Stimulated activated CD4-positive, alpha-beta T cell treated with anti-CD3 and anti-CD28 coated beads, Interleukin-4, amount 100 ng/mL, for 4 hours (primary cell): Measurements from ENCODE around the gene PPIB.
"Not testable (repeated sequence)": the region's sequence is repeated elsewhere in the genome, so short reads cannot be mapped to it uniquely, and the experiment has no call there.

ENCODE experiments used
- DNase-seq, 2 experiments: peaks; one replicate each; pipeline ENCODE4 v3.0.0-alpha.2; 2020

The PPIB gene

DNA sequence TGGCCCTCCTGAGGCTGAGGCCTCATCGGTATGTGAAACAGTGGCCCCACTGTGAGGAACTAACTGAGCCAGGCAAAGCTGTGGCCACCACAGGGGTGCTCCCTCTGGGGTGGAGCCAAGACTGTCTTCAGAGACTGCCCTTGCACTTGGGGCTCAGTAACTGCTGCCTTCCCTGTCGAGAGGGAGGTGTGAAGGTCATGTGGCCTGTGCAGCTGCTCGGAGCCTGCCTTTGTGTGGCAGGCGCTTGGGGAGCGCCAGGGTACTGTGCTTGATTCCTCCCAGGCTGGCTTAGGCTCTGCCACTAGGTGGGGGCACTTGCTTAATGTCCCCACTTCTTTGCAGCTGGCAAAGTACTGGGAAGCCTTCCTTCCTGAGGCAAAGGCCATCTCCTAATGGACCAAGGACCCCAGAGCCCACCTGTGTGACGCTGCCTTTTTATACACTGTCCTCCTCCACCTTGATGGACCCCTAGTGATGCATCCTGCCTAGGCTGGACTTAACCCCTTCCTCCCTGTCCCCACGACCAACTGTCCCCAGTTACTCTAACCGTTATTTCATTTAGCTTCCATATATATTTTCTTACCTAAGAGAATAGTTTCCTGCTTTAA is 25.5 kb downstream of the PPIB start:
- no peak for DNase-seq

DNA sequence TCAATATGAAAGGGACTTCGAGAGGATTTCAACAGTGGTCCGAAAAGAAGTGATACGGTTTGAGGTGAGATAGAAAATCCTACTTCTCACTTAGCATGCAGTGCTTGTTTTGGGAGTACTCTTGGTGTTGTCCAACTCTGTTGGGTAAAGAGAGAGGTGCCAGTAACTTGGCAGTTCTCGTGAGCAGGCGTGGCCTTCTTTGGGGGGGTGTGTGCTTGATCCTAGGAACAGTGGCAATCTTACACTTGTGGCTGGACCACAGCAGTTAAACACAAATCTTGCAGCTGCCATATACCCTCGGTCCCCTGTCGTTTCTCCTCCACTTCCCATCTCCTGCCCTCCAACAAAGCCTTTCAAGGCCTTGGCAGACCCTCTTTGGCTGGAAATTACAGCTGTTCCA is 26.5 kb downstream of the PPIB start:
- DNase-seq, result no peak

DNA sequence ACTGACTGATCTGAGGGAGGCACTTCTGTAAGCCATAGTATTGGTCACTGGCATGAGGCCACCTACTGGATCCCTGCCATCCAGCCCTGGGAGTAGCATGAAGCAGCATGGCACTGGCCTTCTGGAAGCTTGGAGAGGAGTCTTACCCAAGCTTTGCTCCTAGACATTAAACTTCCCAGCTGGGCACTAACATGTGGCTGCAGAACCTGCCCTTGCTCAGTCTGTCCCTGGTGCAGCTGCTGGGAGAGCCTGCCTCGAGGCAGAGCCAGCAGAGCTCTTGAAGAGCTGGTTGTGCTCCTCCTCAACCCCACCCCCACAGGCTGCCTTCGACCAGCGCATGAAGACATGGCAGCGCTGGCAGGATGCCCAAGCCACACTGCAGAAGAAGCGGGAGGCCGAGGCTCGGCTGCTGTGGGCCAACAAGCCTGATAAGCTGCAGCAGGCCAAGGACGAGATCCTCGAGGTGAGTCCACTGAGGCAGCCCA is 28.4 kb downstream of the PPIB start:
- no peak for DNase-seq

DNA sequence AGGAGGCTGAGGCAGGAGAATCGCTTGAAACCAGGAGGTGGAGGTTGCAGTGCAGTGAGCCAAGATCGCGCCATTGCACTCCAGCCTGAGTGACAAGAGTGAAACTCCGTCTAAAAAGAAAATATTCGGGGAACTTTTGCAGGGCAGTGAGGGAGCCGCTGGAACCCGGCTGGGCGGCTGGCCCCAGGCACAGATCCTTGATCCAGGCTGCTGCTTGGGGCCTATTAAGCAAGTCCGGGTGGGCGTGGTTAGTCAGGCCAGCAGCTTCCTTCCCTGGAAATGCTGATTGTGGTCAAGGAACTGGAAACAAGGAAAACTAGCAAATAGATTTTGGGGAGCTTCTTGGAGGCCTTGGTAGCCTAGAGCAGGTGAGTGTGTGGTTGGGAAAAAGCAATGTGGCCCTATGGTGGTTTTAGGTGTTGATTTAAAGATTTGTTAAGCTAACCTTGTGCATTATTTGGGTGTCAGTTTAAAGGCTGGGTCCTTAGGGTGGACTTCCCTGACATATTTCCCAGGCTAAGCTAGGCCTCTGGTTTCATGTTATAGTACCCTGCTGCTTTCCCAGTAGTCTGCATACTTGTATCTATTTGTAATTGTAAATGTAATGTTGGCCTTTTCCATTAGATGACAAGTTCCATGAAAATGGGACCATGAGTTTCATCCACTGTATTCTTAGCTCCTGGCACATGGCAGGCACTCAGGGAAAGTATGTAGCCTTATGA is 29.0 kb downstream of the PPIB start:
- no peak for DNase-seq

DNA sequence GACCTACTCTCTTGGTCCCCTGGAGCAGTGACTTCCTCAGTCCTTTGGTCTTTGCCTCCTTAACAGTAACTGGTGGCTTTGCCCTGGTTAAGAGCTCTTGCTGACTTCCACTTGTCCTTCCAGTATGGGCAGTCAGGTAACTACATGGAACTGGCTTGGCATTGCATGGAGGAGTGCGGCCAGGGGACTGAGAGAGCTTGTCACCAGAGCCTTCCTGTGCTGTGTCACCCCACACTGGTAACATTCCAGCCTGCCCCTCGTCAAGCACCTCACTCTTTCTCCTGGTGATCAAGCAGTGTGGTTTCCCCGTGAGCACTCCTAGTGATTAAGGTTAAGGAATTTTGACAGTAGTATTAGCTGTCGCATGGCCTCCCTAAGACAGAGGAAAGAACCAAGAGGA is 30.6 kb downstream of the PPIB start:
- DNase-seq, result no peak

DNA sequence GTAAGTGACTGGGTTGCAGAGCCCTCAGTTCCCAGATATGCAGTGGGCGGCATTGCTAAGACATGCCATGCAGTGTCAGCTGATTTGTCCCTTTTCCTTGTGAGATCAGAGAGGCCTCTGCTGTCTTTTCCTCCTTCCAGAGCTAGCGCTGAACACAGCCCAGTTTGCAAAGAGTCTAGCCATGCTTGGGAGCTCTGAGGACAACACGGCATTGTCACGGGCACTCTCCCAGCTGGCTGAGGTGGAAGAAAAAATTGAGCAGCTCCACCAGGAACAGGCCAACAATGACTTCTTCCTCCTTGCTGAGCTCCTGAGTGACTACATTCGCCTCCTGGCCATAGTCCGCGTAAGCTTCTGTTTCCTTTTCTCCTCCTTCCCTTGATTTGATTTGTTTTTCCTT is 31.3 kb downstream of the PPIB start:
- DNase-seq, result no peak

DNA sequence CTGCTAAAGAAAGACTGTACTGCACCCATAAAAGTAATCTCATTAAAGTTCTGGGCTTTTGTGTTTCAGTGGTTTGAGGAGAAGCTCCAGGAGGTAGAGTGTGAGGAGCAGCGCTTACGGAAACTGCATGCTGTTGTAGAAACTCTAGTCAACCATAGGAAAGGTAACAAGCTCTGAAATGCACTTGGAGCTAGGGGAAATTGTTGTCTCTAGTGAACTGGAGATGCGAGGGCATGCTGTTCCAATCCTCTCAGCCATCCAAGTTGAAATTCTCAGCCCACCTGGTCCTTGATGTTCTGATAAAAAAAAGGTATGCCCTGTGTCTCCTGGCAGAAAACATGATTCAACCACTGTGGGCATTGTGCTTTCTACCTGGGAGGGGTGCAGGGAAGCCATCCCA is 32.7 kb downstream of the PPIB start:
- DNase-seq, result no peak

DNA sequence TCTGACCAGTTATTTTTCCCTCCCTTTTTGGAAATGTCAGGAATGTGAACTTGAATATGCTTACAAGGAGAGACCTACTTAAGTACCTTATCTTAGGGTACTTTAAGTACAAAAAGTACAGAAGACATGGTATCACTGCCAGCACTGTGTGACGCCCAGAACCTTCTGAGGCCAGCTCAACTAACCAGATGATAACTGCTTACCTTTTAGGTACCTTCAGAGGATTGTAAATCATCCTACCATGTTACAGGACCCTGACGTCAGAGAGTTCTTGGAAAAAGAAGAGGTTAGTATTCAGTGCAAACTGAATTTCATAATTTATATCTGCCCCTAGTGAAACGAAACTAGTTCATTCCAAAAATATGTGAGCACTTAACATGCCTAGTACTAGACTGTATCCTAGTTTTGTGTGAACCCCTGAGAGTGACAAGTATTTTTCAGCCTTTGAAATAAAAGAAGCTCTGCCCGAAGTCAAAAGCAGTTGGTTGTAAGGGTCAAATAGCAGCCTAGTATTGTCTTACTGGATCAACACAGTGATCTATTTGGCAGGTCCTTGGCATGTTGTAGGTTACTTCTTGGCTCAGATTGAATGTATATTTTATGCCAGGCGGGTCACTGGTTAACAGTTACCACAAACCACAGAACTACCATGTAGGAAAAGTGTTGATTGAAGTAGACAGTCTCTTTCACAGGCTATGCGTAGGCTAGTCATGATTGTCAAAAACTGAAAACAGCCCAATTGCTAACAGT is 35.1 kb downstream of the PPIB start:
- no peak for DNase-seq

DNA sequence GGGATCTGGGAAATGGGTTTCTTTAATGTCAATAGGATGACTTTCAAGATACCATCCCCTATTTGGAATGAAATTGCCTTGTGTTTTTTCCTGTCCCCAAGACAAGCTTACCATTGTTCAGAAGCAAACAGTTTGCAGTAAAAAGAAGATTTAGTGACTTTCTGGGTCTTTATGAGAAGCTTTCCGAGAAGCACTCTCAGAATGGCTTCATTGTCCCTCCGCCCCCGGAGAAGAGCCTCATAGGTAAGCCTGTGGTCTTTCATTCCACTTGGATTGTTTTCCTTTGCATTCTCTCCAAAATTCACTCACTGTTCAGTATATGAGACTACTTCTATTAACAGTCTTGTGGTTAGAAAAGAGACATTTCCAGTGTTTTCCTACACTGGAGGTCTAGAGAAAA is 36.8 kb downstream of the PPIB start:
- no peak for DNase-seq

DNA sequence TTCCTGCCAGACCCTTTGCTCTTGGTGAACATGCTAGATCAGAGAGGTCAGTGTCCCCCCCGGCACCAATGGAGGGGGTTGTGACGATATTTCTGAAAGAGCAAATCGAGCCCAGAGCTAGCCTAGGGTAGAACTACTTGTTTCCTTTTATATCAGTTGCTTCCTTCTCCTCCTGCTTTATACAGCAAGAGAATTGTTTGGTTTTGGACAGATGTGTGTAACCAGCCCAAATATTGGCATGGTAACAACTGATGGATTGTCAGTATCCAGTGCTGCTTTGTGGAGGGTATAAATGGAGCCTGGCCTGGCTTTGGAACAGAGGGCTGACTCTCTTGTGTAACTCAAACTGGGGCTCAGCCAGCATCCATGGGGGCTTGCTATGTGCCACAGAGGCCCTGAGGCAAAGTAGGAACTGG is 39.9 kb downstream of the PPIB start:
- no peak for DNase-seq

DNA sequence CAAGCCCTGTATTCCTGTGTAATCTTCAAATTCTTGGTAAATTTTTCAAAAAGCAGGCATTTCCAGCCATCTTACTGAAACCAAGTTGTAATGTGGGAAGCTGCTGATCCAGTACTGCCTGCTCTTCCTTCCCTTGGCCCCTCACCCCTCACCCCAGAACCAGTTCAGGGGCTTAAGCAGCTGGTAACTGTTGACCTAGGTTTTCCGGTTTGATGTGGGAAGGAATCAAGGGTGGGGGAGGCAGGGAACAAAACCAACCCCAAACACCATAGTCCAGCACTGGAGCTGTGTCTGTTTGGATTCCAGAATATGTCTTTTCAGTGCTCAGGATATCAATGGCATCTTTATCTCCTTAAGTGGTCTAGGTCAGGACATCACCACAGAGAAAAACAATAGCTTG is 40.4 kb downstream of the PPIB start:
- no peak for DNase-seq

DNA sequence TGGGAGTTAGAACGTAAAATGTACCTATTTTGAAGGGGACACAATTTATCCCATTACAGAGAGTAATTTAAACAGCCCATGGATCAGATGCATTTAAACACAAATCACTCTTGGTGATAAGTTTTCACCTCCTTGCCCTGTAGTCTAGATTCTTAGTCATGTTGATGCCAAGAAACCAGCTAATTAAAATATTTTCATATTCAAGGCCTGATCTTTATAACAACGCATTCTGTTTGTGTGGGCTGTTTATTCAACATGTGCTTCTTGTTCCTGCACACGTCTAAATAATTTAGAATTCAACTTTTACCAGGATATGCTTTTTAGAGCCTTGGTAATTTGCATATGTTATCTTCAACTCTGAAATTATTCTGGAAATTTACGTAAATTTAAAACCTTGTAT is 41.2 kb downstream of the PPIB start:
- DNase-seq, result no peak

DNA sequence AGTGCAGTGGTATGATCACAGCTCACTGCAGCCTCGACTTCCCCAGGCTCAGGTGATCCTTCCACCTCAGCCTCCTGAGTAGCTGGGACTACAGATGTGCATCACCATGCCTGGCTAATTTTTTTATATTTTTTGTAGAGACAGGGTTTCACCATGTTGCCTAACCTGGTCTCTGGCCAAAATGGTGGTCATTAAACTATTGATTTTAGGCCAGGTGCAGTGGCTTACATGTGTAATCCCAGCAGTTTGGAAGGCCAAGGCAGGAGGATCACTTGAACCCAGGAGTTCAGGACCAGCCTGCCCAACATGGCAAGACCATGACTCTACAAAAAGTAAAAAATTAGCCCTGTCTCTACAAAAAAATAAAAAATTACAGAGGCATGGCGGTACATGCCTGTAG is 42.5 kb downstream of the PPIB start:
- not testable (repeated sequence) for DNase-seq

DNA sequence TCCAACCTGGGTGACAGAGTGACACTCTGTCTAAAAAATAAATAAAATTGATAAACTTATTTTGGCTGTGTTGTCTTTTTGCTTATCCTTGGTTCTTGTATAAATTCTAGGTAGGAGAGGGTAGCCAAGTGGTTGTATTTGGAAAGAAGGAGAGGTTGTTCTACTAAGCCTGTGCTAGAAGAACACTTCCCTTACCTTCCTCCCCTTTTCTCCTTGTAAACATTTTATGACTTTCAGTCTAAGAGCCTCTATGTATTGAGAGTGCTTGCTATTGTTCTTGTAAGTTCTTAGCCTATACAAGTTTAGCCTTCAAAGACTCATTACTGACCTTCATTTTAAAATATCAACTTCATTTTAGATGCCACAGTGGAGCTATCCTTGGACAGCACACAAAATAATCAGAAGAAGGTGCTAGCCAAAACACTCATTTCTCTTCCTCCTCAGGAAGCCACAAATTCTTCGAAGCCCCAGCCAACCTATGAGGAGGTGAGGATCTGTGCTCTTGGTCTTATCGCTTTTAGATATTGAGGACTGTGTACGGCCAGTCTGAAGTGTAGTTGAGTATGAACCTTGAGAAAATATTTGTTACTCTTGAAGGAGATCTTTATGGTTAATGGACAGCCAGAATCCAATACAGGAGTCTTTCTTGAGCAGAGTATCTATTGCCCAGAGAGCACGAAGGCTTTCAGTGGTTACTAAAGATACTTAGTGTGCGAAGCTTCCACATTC is 44.9 kb downstream of the PPIB start:
- no peak for DNase-seq

DNA sequence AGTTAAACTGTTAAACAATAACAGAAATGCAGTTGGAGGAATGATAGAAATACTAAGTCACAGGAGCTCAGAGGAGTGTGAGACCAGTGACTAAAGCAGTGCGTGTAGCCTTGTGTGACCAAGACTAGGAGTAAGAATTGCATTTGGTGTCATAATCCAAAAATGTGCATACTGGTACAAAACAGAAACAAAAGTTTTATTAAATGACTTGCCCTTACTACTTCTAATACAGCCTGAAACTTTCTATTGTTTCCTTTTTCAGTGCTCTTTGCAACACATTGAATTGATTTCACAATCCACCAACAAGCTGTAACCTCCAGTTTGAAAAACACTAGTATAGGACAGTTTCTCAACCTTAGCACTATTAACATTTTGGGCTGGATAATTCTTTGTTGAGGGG is 49.9 kb downstream of the PPIB start:
- no peak for DNase-seq

DNA sequence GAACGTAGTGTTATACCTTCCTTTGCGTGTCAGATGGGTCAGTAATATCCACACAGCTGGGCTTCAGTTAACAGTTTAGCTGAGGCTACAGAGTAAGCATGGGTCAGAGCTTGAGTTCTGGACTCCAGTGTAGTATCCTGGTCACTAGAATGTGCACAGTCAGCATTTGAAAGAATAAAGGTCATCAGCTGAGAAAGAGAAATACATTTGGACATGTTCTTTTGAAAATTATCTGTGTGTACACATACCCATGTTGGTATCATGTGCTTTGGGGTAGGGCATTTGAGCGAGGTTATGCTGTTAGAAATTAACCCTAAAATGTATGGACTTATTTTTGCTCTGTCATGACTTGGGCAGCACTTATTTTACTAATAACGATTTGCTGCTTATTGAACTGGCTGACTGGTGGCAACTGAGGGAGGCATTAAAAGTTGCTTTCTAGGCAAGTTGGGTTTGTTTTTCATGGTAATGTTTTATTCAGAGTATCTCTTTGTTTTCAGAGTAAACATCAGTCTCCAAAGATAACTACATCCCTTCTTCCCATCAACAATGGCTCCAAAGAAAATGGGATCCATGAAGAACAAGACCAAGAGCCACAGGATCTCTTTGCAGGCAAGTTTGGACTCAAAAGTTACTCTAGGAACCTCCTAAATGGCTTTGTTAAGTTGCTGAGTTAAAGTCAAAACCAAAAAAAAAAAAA is 50.6 kb downstream of the PPIB start:
- DNase-seq, result no peak

DNA sequence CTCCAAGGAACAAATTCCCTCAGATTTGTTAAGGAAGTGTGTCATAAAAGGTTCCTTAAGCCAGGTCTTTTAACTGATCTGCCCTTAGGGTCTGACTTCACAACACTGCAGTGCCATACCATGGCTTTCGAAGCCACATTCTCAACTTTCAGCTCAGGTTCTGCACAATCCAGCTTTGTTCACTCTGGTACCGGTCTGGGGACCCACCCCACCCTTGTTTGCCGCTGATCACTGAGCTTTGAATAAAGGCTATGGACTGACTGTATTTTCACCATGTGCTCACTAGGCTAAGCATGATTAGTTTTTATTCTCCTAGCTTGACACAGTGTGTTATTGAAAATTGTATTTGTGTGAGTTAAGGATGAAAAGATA is 51.2 kb downstream of the PPIB start:
- DNase-seq, result no peak

DNA sequence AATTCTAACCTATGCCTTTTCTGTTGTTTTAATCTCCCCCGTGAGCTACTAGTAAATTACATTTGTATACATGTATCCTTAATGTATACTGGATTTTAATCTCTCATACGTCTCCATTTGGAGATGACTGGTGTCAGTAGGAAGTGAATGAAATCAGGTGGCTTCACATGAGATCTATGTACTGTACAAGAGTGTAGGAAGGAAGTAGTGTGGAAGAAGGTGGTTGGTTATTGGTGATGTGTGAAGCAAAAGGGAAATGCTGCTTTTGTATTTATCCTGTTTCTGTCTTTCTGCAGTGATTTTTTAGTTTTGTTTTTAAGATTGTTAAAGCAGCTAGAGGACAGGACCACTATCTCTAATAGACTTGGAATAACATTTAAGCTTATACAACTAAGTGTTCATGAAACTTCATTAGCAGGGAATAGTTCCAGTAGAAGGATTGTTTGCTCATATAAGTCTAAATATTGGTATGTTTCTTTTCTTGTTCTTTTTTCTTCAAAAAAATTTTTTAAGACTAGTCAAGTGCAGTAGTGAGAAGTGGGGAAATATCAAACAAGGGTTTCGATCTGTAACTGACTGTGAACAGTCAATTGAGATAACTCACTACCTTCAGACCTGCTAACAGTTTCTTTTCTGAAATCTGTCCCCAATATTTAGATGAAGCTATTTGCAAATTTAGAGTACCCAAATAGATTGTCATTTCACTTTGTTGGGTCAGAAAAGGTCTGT is 51.7 kb downstream of the PPIB start:
- DNase-seq, result no peak

DNA sequence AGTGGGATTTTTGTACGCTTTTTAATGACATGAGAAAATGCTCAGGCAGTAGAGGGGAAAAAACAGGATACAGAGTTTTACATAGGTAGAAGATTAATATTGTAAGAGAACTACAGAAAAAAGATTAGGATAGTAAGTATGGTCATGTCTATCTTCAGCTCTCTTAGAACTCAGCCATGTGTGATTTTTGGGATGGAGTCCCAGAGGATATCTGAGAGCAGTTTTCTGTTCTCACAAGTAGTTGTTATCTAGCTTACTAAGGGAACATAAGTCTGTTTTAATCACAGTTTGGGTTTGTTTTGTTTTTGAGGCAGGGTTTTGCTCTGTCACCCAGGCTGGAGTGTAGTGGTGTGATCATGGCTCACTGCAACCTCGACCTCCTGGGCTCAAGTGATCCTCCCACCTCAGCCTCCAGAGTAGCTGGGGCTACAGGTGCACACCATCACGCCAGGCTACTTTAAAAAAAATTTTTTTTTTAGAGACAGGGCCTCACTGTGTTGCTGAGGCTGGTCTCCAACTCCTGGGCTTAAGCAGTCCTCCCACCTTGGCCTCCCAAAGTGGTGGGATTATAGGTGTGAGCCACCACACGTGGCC is 52.6 kb downstream of the PPIB start:
- not testable (repeated sequence) for DNase-seq

DNA sequence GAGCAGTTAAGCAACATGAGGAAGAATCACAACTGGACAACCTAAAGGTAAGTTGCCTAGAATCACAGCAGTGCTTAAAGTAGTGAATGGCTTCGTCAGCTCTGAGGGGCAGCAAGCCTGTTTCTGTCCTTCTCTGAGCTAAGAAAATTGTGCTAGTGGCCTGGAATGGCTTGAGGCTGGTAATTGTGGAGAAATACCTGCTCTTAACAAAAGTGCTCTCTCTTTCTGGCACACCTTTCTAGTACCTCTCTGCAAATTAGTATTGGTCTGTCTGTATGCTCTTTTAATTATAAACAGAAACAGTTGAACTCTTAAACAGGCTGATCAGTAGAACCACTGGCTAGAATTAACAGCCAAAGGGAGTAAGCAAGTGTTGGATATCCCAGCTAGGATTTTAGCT is 55.5 kb downstream of the PPIB start:
- DNase-seq, result no peak
